ENCODE data around the gene ITFG2.

DNA sequence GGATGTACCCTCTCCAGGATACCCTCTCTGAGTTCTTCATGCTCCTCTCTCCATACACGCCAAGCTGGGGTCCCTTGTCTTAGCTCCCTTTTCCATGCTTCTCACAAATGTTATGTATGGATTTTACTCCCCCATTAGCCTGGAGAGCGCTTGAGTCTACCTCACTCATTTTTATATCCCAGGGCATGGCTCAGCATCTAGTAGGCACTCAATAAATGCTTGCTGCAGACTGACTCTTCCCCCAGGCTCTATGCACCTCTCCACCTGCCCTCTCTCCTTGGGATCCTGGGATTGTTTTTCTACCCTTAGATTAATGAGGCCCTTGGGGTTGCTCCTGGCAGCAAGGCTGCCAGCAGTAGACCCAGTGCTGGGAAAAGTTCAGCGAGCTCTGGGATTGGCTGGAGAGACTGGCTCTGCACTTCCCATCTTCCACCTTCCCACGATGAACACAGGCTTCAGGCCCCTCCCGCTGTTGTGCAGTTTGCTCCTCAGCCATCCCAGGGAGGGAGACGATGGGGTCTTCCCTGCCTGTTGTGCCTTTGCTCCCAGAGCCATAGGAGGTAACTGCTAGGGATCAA, 20.2 kb downstream of the ITFG2 start:
- TF ChIP-seq, protein P1, sequence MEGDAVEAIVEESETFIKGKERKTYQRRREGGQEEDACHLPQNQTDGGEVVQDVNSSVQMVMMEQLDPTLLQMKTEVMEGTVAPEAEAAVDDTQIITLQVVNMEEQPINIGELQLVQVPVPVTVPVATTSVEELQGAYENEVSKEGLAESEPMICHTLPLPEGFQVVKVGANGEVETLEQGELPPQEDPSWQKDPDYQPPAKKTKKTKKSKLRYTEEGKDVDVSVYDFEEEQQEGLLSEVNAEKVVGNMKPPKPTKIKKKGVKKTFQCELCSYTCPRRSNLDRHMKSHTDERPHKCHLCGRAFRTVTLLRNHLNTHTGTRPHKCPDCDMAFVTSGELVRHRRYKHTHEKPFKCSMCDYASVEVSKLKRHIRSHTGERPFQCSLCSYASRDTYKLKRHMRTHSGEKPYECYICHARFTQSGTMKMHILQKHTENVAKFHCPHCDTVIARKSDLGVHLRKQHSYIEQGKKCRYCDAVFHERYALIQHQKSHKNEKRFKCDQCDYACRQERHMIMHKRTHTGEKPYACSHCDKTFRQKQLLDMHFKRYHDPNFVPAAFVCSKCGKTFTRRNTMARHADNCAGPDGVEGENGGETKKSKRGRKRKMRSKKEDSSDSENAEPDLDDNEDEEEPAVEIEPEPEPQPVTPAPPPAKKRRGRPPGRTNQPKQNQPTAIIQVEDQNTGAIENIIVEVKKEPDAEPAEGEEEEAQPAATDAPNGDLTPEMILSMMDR (IDR thresholded peaks at IDR 0.05), result no peak
- TF ChIP-seq FOXK1 (CRISPR knock-in tag; IDR thresholded peaks at IDR 0.05), result no peak

All from WTC11 (cell line).